Fibroblast of lung (primary cell): ENCODE results near the gene ALKBH4. TPM values are rescaled to one million over a fixed set of nuclear protein-coding genes. Genes with fewer than 3 reads are reported as not detected.

Source experiments
- DNase-seq, 2 donors: peaks; one replicate each; pipeline versions ENCODE4 v3.0.0 to v3.0.0-alpha.2; 2010; ENCODE audit warnings: low read depth in 2 of 2
- H2AFZ ChIP-seq: 2 replicates; pipeline ENCODE4 v1.5.1; 2012; ENCODE audit warnings: low read length, control low read depth, inconsistent platforms
- H3K27ac ChIP-seq: 2 replicates; pipeline ENCODE4 v1.5.1; 2011; ENCODE audit warnings: low read length, control low read depth; ENCODE audit not compliant: insufficient read depth
- H3K27me3 ChIP-seq: 2 replicates; pipeline ENCODE4 v1.5.1; 2011; ENCODE audit warnings: mild to moderate bottlenecking, low read length; ENCODE audit not compliant: control insufficient read depth, insufficient read depth
- H3K36me3 ChIP-seq: 2 replicates; pipeline ENCODE4 v1.5.1; 2011; ENCODE audit warnings: low read length; ENCODE audit not compliant: control insufficient read depth, insufficient read depth
- H3K4me1 ChIP-seq: 2 replicates; pipeline ENCODE4 v1.5.1; 2011; ENCODE audit warnings: low read length; ENCODE audit not compliant: control insufficient read depth, insufficient read depth; ENCODE audit errors: extremely low read depth
- H3K4me2 ChIP-seq: 2 replicates; pipeline ENCODE4 v1.5.1; 2011; ENCODE audit warnings: low read length, control low read depth; ENCODE audit not compliant: insufficient read depth; ENCODE audit errors: extremely low read depth
- H3K4me3 ChIP-seq, 4 experiments: fragments of 200-600 bp in 1 of 4; sonication (generic) in 1 of 4; replicated peaks in 1 of 4; 2 replicates each; pipeline ENCODE4 v1.5.1; 2011 to 2016; ENCODE audit warnings: low read length in 4 of 4, low read depth in 3 of 4, mild to moderate bottlenecking in 3 of 4, control low read depth in 2 of 4, inconsistent platforms in 1 of 4, mixed read lengths in 1 of 4; ENCODE audit not compliant: insufficient read depth in 1 of 4; ENCODE audit errors: control extremely low read depth in 1 of 4
- H3K79me2 ChIP-seq: 2 replicates; pipeline ENCODE4 v1.5.1; 2012; ENCODE audit warnings: mild to moderate bottlenecking, low read length, inconsistent platforms; ENCODE audit not compliant: control insufficient read depth, insufficient read depth
- H3K9ac ChIP-seq: 2 replicates; pipeline ENCODE4 v1.5.1; 2011; ENCODE audit warnings: mild to moderate bottlenecking, low read length, control low read depth; ENCODE audit not compliant: insufficient read depth
- H3K9me3 ChIP-seq: 2 replicates; pipeline ENCODE4 v1.5.1; 2012; ENCODE audit warnings: low read depth, low read length; ENCODE audit not compliant: control insufficient read depth, insufficient read depth
- H4K20me1 ChIP-seq: 2 replicates; pipeline ENCODE4 v1.5.1; 2011; ENCODE audit warnings: low read length; ENCODE audit not compliant: control insufficient read depth, insufficient read depth; ENCODE audit errors: extremely low read depth
- EZH2 ChIP-seq: IDR thresholded peaks from 2 replicates; pipeline ENCODE4 v1.5.1; 2012; ENCODE audit warnings: low read length, control low read depth, mild to moderate bottlenecking; ENCODE audit errors: missing control alignments
- polyA plus RNA-seq, 2 donors: library from polyadenylated mRNA; depleted of rRNA in 1 of 2; stranded (reverse) in 1 of 2; unstranded in 1 of 2; fragments of >200 nt; gene quantifications; 2 replicates each; pipeline ENCODE4 v1.2.1, GENCODE V29; 2011 to 2012; ENCODE audit warnings: missing spikeins in 1 of 2
- total RNA-seq: library from RNA; depleted of rRNA; stranded (reverse); fragments of >200 nt; gene quantifications from 2 replicates; pipeline ENCODE4 v1.2.1, GENCODE V29; 2014
- TF ChIP-seq, protein P1 (sequence below), 2 donors: IDR thresholded peaks in 1 of 2; conservative IDR thresholded peaks in 1 of 2; 1 replicate in 1 of 2; 2 replicates in 1 of 2; pipeline ENCODE4 v1.5.1; 2011 to 2012; ENCODE audit warnings: low read length in 2 of 2, control low read depth in 1 of 2, inconsistent platforms in 1 of 2, low read depth in 1 of 2, mild to moderate bottlenecking in 1 of 2

ALKBH4 gene
- total and polyA plus RNA-seq, 2 donors (not counting 1 experiment from before 2014, with no cell fraction given): 3.7 to 13.2 TPM

GRCh38 chr7:102439963-102440795, 24.5 kb downstream of the ALKBH4 start:
- TF ChIP-seq, protein P1, sequence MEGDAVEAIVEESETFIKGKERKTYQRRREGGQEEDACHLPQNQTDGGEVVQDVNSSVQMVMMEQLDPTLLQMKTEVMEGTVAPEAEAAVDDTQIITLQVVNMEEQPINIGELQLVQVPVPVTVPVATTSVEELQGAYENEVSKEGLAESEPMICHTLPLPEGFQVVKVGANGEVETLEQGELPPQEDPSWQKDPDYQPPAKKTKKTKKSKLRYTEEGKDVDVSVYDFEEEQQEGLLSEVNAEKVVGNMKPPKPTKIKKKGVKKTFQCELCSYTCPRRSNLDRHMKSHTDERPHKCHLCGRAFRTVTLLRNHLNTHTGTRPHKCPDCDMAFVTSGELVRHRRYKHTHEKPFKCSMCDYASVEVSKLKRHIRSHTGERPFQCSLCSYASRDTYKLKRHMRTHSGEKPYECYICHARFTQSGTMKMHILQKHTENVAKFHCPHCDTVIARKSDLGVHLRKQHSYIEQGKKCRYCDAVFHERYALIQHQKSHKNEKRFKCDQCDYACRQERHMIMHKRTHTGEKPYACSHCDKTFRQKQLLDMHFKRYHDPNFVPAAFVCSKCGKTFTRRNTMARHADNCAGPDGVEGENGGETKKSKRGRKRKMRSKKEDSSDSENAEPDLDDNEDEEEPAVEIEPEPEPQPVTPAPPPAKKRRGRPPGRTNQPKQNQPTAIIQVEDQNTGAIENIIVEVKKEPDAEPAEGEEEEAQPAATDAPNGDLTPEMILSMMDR (conservative IDR thresholded peaks at IDR 0.05 in 1 of 2, IDR thresholded peaks at IDR 0.05 in 1 of 2; ENCODE audit: low read depth in 1 of 2, low read length in 2 of 2): no peak
- TF ChIP-seq EZH2: no peak
- Histone ChIP-seq H3K9me3 (no peaks in the 10 kb centered on the region), H3K4me1 (peaks cover 2% of the 10 kb centered on the region), H3K9ac (no peak overlapping the region), H3K4me2 (no peak overlapping the region), H3K79me2 (no peaks in the 10 kb centered on the region), H3K4me3 (no peak overlapping the region), H2AFZ (no peak overlapping the region), H3K27me3 (no peaks in the 10 kb centered on the region), H3K27ac (no peak overlapping the region), H3K36me3 (peaks cover 3% of the 10 kb centered on the region), H4K20me1 (no peaks in the 10 kb centered on the region)
- peak; percentile 70 to 84 for DNase-seq

DNA sequence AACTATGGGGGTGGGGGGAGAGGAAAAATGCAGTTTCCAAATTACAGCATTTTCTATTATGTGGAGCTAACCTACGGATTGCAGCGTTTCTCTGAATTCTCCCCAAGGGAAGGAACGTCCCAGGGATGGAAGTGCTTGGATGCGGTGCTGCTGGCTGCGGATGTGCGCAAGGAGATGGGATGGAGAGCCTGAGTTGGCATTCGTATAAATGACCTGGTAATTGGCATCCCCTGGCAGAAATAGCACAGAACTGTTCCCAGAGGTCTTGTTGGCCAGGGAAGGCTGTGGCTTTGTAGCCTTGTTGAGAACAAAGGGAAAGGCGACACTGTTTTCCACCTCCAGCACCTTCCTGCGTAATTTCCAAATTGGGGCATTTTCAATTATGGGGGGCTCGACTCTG, 28.5 kb downstream of the ALKBH4 start:
- H3K27me3 ChIP-seq: no peaks in the 10 kb centered on the region
- TF ChIP-seq, protein P1 (conservative IDR thresholded peaks at IDR 0.05 in 1 of 2, IDR thresholded peaks at IDR 0.05 in 1 of 2; ENCODE audit: low read depth in 1 of 2, low read length in 2 of 2): no peak
- no peak for TF ChIP-seq EZH2
- no peaks in the 10 kb centered on the region for H4K20me1 ChIP-seq
- no peak overlapping the region for H3K4me2 ChIP-seq
- no peak overlapping the region for H3K4me3 ChIP-seq
- no peak for DNase-seq
- peaks cover 7% of the 10 kb centered on the region for H3K4me1 ChIP-seq
- peaks cover 2% of the 10 kb centered on the region for H3K36me3 ChIP-seq
- no peaks in the 10 kb centered on the region for H3K9me3 ChIP-seq
- no peak overlapping the region for H2AFZ ChIP-seq
- no peak overlapping the region for H3K9ac ChIP-seq
- peaks cover 3% of the 10 kb centered on the region for H3K79me2 ChIP-seq
- H3K27ac ChIP-seq: no peak overlapping the region

GRCh38 chr7:102434039-102434486, 30.6 kb downstream of the ALKBH4 start:
- Histone ChIP-seq H3K4me2 (peak overlapping the region; percentile 66), H3K79me2 (peaks cover 3% of the 10 kb centered on the region), H3K4me1 (peaks cover 5% of the 10 kb centered on the region), H3K27me3 (no peaks in the 10 kb centered on the region), H3K4me3 (peak overlapping the region; percentile 72 to 90 (median 80)), H3K9me3 (no peaks in the 10 kb centered on the region), H2AFZ (peak overlapping the region; percentile 75), H3K36me3 (peaks cover under 1% of the 10 kb centered on the region), H4K20me1 (no peaks in the 10 kb centered on the region), H3K9ac (peak overlapping the region; percentile 75), H3K27ac (peak overlapping the region; percentile 71)
- TF ChIP-seq, protein P1 (conservative IDR thresholded peaks at IDR 0.05 in 1 of 2, IDR thresholded peaks at IDR 0.05 in 1 of 2; ENCODE audit: low read depth in 1 of 2, low read length in 2 of 2): no peak
- TF ChIP-seq EZH2: no peak
- no peak for DNase-seq
